Ishikawa (cell line): ENCODE measurements around the gene MAGEB4.

ENCODE experiments used
- CREB1 ChIP-seq: IDR thresholded peaks from 2 replicates; pipeline ENCODE4 v1.6.1; 2012; ENCODE audit warnings: low read depth
- EP300 ChIP-seq: IDR thresholded peaks from 2 replicates; pipeline ENCODE4 v1.6.1; 2012; ENCODE audit warnings: borderline replicate concordance
- FOXM1 ChIP-seq: IDR thresholded peaks from 2 replicates; pipeline ENCODE4 v1.6.1; 2012; ENCODE audit warnings: low read depth, borderline replicate concordance
- MAX ChIP-seq: IDR thresholded peaks from 2 replicates; pipeline ENCODE4 v1.6.1; 2012
- NFIC ChIP-seq: IDR thresholded peaks from 2 replicates; pipeline ENCODE4 v1.6.1; 2012
- RAD21 ChIP-seq: IDR thresholded peaks from 2 replicates; pipeline ENCODE4 v1.6.1; 2012; ENCODE audit warnings: low read depth
- TAF1 ChIP-seq: IDR thresholded peaks from 2 replicates; pipeline ENCODE4 v1.6.1; 2012; ENCODE audit warnings: low read depth, mild to moderate bottlenecking
- TCF12 ChIP-seq: IDR thresholded peaks from 2 replicates; pipeline ENCODE4 v1.6.1; 2012; ENCODE audit warnings: low read depth
- TEAD4 ChIP-seq: IDR thresholded peaks from 2 replicates; pipeline ENCODE4 v1.6.1; 2012
- YY1 ChIP-seq: IDR thresholded peaks from 2 replicates; pipeline ENCODE4 v1.6.1; 2012; ENCODE audit warnings: low read depth
- ZBTB7A ChIP-seq: IDR thresholded peaks from 2 replicates; pipeline ENCODE4 v1.6.1; 2012; ENCODE audit warnings: low read depth
- TF ChIP-seq, protein P1 (sequence below): IDR thresholded peaks from 2 replicates; pipeline ENCODE4 v1.6.1; 2012; ENCODE audit warnings: low read depth, mild to moderate bottlenecking

The MAGEB4 gene

DNA sequence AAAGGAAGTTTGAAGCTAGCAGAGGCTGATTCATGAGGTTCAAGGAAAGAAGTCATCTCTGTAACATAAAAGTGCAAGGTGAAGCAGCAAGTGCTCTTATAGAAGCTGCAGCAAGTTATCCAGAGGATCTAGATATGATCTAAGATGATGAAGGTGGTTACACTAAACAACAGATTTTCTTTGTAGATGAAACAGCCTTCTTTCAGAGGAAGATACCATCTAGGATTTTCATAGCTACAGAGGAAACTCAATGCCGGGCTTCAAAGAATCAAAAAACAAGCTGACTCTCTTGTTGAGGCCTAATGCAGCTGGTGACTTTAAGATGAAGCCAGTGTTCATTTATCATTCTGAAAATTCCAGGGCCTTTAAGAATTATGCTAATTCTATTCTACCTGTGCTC, 38.6 kb downstream of the MAGEB4 start:
- TF ChIP-seq CREB1 (no peak), YY1 (no peak), FOXM1 (no peak), TAF1 (no peak), NFIC (no peak), TCF12 (no peak)

DNA sequence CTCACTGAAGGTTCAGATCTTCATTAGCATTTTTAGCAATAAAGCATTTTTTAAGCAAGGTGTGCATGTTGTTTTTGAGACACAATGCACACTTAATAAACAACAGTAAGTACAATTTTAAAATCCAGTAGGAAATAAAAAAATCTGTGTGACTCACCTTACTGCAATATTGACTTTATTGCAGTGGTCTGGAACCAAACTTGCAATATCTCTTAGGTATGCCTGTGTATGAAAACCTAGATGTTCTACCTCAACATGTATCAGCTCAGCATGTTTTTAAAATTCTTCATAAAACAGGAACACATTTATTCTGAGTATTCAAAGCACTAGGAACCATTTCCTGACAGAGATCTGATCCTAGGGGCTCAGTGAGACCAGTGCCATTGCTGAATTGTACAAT, 40.7 kb downstream of the MAGEB4 start:
- TF ChIP-seq, protein P1, sequence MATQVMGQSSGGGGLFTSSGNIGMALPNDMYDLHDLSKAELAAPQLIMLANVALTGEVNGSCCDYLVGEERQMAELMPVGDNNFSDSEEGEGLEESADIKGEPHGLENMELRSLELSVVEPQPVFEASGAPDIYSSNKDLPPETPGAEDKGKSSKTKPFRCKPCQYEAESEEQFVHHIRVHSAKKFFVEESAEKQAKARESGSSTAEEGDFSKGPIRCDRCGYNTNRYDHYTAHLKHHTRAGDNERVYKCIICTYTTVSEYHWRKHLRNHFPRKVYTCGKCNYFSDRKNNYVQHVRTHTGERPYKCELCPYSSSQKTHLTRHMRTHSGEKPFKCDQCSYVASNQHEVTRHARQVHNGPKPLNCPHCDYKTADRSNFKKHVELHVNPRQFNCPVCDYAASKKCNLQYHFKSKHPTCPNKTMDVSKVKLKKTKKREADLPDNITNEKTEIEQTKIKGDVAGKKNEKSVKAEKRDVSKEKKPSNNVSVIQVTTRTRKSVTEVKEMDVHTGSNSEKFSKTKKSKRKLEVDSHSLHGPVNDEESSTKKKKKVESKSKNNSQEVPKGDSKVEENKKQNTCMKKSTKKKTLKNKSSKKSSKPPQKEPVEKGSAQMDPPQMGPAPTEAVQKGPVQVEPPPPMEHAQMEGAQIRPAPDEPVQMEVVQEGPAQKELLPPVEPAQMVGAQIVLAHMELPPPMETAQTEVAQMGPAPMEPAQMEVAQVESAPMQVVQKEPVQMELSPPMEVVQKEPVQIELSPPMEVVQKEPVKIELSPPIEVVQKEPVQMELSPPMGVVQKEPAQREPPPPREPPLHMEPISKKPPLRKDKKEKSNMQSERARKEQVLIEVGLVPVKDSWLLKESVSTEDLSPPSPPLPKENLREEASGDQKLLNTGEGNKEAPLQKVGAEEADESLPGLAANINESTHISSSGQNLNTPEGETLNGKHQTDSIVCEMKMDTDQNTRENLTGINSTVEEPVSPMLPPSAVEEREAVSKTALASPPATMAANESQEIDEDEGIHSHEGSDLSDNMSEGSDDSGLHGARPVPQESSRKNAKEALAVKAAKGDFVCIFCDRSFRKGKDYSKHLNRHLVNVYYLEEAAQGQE: no peak
- TF ChIP-seq TEAD4 (no peak), TAF1 (no peak), YY1 (no peak), RAD21 (no peak), TCF12 (no peak), MAX (no peak), NFIC (no peak)

DNA sequence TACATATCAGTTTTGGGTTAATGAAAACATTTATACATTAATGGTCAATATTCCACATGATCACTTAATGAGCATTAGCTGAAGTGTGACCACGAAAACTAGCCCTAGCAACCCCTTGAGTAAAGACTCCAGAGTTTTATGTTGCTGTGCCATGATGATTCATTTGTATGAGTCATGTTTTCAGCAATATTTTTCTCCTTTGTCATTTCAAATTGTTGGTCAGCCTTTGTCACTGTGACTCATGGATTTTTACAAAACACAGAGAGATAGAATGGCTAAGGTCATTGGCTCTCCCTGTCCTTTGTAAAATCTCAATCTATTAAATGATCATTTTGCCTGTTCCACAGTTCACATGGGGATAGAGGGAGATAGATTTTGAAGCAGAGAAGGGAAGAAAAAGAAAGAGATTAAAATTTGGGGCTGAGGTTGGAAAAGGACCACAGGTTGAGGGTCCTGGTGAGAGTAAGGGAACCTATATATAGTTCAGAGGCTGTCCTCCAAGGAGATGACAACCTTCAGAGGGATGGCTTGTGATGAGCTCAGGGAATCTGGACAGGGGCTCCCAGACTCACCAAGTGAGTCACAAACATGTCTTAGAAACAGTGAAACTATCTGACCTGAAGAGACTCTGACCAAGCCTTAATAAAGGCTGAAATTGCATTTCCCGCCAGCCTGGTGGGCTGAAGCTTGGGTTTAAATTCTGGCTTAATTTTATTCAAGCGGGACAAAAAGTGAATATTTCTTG, 41.8 kb downstream of the MAGEB4 start:
- TF ChIP-seq YY1 (no peak), EP300 (peak; percentile 50; the same call in 1 of the 2 replicates), ZBTB7A (no peak), TEAD4 (peak; percentile 29; the same call in 1 of the 2 replicates)
- TF ChIP-seq, protein P1: no peak
